Fibroblast of peridontal ligament (primary cell): Measurements from ENCODE around the gene PEX11G.
"Not testable (repeated sequence)": the region's sequence is repeated elsewhere in the genome, so short reads cannot be mapped to it uniquely, and the experiment has no call there.

Experiments
- DNase-seq: peaks from one replicate; pipeline ENCODE4 v3.0.0-alpha.2; 2010; ENCODE audit errors: extremely low read depth

PEX11G gene

GRCh38 chr19:7433456-7433855 is 55.4 kb downstream of the PEX11G start:
- DNase-seq: not testable (repeated sequence)

- DNase-seq: no peak
These were observed 59.1 kb downstream of the PEX11G start for GRCh38 chr19:7429638-7430282.

- DNase-seq: no peak
These were observed 60.2 kb downstream of the PEX11G start for GRCh38 chr19:7428651-7429113.

GRCh38 chr19:7427944-7428343 is 60.9 kb downstream of the PEX11G start:
- peak; percentile 11 for DNase-seq

GRCh38 chr19:7426986-7427385 is 61.8 kb downstream of the PEX11G start:
- DNase-seq: no peak
